GM18951 (cell line): ENCODE data around the gene WSCD1.

Source experiments
- POLR2A ChIP-seq: IDR thresholded peaks from 4 replicates; pipeline ENCODE4 v1.6.1; 2011; ENCODE audit warnings: mild to moderate bottlenecking; ENCODE audit not compliant: insufficient read length, insufficient read depth; ENCODE audit errors: extremely low read depth
- in situ Hi-C: fragments of 300-500 bp; cut with MboI; formaldehyde crosslinking; loops from one replicate; pipeline ENCODE4 v1.12.0; 2022; ENCODE audit warnings: low sequenced_read_pairs, mixed read lengths, inconsistent platforms; ENCODE audit not compliant: unreplicated experiment

Gene WSCD1

DNA sequence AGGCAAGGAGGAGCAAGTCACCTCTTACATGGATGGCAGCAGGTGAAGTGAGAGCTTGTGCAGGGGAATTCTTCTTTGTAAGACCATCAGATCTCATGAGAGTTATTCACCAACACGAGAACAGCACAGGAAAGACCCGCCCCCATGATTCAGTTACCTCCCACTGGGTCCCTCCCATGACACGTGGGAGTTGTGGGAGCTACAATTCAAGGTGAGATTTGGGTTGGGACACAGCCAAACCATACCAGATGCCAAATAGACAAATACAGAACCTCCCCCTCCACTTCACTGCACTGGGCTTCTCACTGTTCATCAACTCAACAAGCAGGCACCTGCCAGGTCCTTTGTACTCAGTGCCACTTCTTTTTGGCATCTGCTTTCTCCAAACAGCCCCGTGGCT, 100.2 kb downstream of the WSCD1 start:
- no peak for TF ChIP-seq POLR2A
- in situ Hi-C loops, result no loop called here

DNA sequence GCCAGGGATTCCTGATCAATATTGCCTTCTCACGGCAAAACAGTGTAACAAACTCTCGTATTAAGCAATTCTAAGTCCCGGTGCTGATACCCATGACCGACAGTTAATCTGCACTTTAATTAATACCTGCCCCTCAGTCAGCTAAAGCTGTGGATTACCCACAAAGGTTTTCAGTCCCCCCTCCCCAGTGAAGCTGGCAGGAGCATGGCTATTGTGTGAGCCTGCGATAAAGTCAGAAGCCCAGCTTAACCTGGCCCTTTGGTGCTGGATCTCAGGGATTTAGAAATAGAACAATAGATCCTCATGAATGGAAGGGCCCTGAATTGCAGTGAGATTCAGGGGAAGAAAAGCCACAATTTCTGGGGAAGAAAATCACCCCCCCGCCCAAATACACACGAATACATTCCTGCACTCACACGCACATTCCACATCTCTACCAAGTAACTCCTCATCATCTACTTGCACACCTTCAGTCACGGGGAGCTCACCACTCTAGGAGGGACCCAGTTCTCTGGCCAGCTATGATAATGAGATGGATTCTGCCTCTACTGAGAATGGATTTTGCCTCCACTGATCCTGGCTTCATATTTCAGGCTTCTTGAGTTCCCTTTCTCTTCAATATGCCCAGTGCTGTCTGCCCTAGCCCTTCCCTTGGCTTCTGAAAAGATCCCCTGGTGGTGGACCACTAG, 102.6 kb downstream of the WSCD1 start:
- TF ChIP-seq POLR2A, result no peak
- in situ Hi-C loops, result no loop called here

DNA sequence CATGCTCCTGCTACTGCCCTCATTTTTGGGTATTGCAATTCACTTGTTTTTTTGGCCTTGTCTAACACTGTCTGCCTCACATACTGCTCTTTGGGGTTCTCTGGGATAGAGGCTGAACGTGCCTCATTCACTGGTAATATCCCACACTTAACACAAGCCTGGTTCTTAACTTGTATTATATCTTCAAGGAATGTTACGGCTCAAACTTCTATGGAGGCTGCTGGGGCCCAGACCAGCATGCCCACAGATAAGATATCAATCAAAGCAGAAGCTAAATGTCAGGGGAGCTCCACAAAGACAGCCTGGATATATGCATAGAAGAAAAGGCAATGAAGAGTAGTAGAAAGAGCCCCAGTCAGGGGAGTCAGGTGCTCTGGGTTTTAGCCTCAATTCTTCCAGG, 103.5 kb downstream of the WSCD1 start:
- in situ Hi-C loops, result no loop called here
- TF ChIP-seq POLR2A, result no peak
